GM23338 (cell line): Measurements from ENCODE around the gene VWA5A.

ENCODE experiments used
- CREB1 ChIP-seq: fragments of 250-450 bp; sonication (Bioruptor Pico); IDR thresholded peaks from 2 replicates; pipeline ENCODE4 v1.5.0; 2020; ENCODE audit warnings: low read depth, mild to moderate bottlenecking, moderate library complexity
- CTCF ChIP-seq, 2 experiments: fragments of 200-600 bp in 1 of 2; sonication (generic) in 1 of 2; conservative IDR thresholded peaks; 2 replicates each; pipeline versions ENCODE4 v1.5.1 to v1.6.1; 2016 to 2017; ENCODE audit warnings: antibody characterized with exemption in 2 of 2, low read depth in 2 of 2, mild to moderate bottlenecking in 2 of 2, moderate library complexity in 1 of 2
- ETS1 ChIP-seq: IDR thresholded peaks from 2 replicates; pipeline ENCODE4 v1.6.1; 2016; ENCODE audit warnings: antibody characterized with exemption
- EZH2 ChIP-seq: fragments of 200-600 bp; sonication (generic); IDR thresholded peaks from one replicate; pipeline ENCODE4 v1.8.0; 2017; ENCODE audit warnings: antibody characterized with exemption, mild to moderate bottlenecking, low read depth; ENCODE audit not compliant: unreplicated experiment
- EZH2phosphoT487 ChIP-seq: fragments of 200-600 bp; sonication (generic); IDR thresholded peaks from one replicate; pipeline ENCODE4 v1.8.1; 2018; ENCODE audit warnings: antibody characterized with exemption; ENCODE audit not compliant: unreplicated experiment
- JUNB ChIP-seq: IDR thresholded peaks from one replicate; pipeline ENCODE4 v1.6.1; 2016; ENCODE audit warnings: antibody characterized with exemption; ENCODE audit not compliant: unreplicated experiment
- POLR2AphosphoS5 ChIP-seq: IDR thresholded peaks from 2 replicates; pipeline ENCODE4 v1.6.1; 2016; ENCODE audit warnings: antibody characterized with exemption, low read depth
- REST ChIP-seq: IDR thresholded peaks from one replicate; pipeline ENCODE4 v1.6.1; 2018; ENCODE audit warnings: antibody characterized with exemption; ENCODE audit not compliant: unreplicated experiment
- STAT1 ChIP-seq: IDR thresholded peaks from one replicate; pipeline ENCODE4 v1.6.1; 2016; ENCODE audit warnings: antibody characterized with exemption; ENCODE audit not compliant: unreplicated experiment
- ZNF114 ChIP-seq: fragments of 250-450 bp; sonication (Bioruptor Pico); IDR thresholded peaks from 2 replicates; pipeline ENCODE4 v1.5.0; 2020; ENCODE audit warnings: mild to moderate bottlenecking, moderate library complexity
- ZNF331 ChIP-seq: fragments of 250-450 bp; sonication (Bioruptor Pico); IDR thresholded peaks from 2 replicates; pipeline ENCODE4 v1.5.0; 2020; ENCODE audit warnings: low read depth, mild to moderate bottlenecking, moderate library complexity
- ZNF462 ChIP-seq: fragments of 250-450 bp; sonication (Bioruptor Pico); IDR thresholded peaks from 2 replicates; pipeline ENCODE4 v1.5.0; 2020; ENCODE audit warnings: mild to moderate bottlenecking, moderate library complexity

GRCh38 chr11:124172599-124172998 is 57.3 kb downstream of the VWA5A start:
- TF ChIP-seq CTCF (conservative IDR thresholded peaks at IDR 0.05; ENCODE audit: low read depth in 2 of 2) (no peak), EZH2phosphoT487 (no peak), EZH2 (no peak), REST (no peak), POLR2AphosphoS5 (no peak), ZNF114 (CRISPR knock-in tag) (no peak), STAT1 (no peak), CREB1 (no peak), ZNF331 (no peak), ZNF462 (CRISPR knock-in tag) (no peak), JUNB (no peak), ETS1 (no peak)
